Neuronal stem cell (in vitro differentiated cells): ENCODE data around the gene C17orf50.

Source experiments
- DNase-seq: peaks from one replicate; pipeline ENCODE4 v3.0.0-alpha.2; 2013; ENCODE audit warnings: low spot score
- H2AFZ ChIP-seq: one replicate; pipeline ENCODE4 v1.6.1; 2013; ENCODE audit warnings: mild to moderate bottlenecking, low read length, inconsistent platforms
- H2AK5ac ChIP-seq: 2 replicates; pipeline ENCODE4 v1.6.1; 2013; ENCODE audit warnings: low read depth, mild to moderate bottlenecking, inconsistent platforms, low read length, moderate library complexity, mixed read lengths
- H2BK120ac ChIP-seq: 2 replicates; pipeline ENCODE4 v1.6.1; 2013; ENCODE audit warnings: low read depth, mild to moderate bottlenecking, inconsistent platforms, low read length, moderate library complexity, mixed read lengths
- H2BK12ac ChIP-seq: one replicate; pipeline ENCODE4 v1.6.1; 2013; ENCODE audit warnings: low read length, inconsistent platforms
- H2BK15ac ChIP-seq: 2 replicates; pipeline ENCODE4 v1.6.1; 2013; ENCODE audit warnings: mild to moderate bottlenecking, low read length, inconsistent platforms, mixed read lengths
- H2BK5ac ChIP-seq: one replicate; pipeline ENCODE4 v1.6.1; 2013; ENCODE audit warnings: inconsistent platforms, mild to moderate bottlenecking, low read length, moderate library complexity
- H3K14ac ChIP-seq: one replicate; pipeline ENCODE4 v1.6.1; 2013; ENCODE audit warnings: low read length, inconsistent platforms
- H3K18ac ChIP-seq: 2 replicates; pipeline ENCODE4 v1.6.1; 2013; ENCODE audit warnings: low read length, inconsistent platforms
- H3K23ac ChIP-seq: 2 replicates; pipeline ENCODE4 v1.6.1; 2013; ENCODE audit warnings: low read depth, mild to moderate bottlenecking, mixed read lengths, low read length, inconsistent platforms; ENCODE audit not compliant: poor library complexity
- H3K27ac ChIP-seq: replicated peaks from 3 replicates; pipeline ENCODE4 v1.5.1; 2013; ENCODE audit warnings: low read length, inconsistent platforms
- H3K27me3 ChIP-seq, 3 experiments: 2 replicates each; pipeline ENCODE4 v1.6.1; 2013; ENCODE audit warnings: low read length in 3 of 3, mild to moderate bottlenecking in 2 of 3, inconsistent platforms in 1 of 3, low read depth in 1 of 3, mixed read lengths in 1 of 3, moderate library complexity in 1 of 3; ENCODE audit not compliant: control insufficient read depth in 3 of 3, insufficient read depth in 3 of 3
- H3K36me3 ChIP-seq, 2 donors: replicated peaks in 1 of 2; 2 replicates each; pipeline ENCODE4 v1.6.1; 2013; ENCODE audit warnings: low read length in 2 of 2; ENCODE audit not compliant: control insufficient read depth in 2 of 2, insufficient read depth in 2 of 2
- H3K4ac ChIP-seq: 2 replicates; pipeline ENCODE4 v1.6.1; 2013; ENCODE audit warnings: inconsistent platforms, mild to moderate bottlenecking, low read length, moderate library complexity
- H3K4me1 ChIP-seq, 2 donors: 1 replicate in 1 of 2; 2 replicates in 1 of 2; pipeline ENCODE4 v1.6.1; 2013; ENCODE audit warnings: low read length in 2 of 2, low read depth in 1 of 2; ENCODE audit not compliant: control insufficient read depth in 2 of 2, insufficient read depth in 1 of 2
- H3K4me2 ChIP-seq: one replicate; pipeline ENCODE4 v1.6.1; 2013; ENCODE audit warnings: mild to moderate bottlenecking, low read length, inconsistent platforms; ENCODE audit not compliant: insufficient read depth, poor library complexity, severe bottlenecking
- H3K4me3 ChIP-seq, 2 donors: 2 replicates each; pipeline ENCODE4 v1.5.1; 2013; ENCODE audit warnings: low read length in 2 of 2, mild to moderate bottlenecking in 2 of 2, inconsistent platforms in 1 of 2, moderate library complexity in 1 of 2
- H3K79me1 ChIP-seq: one replicate; pipeline ENCODE4 v1.6.1; 2013; ENCODE audit warnings: low read depth, mild to moderate bottlenecking, inconsistent platforms, low read length, moderate library complexity
- H3K9ac ChIP-seq: one replicate; pipeline ENCODE4 v1.6.1; 2013; ENCODE audit warnings: mild to moderate bottlenecking, low read depth, low read length, inconsistent platforms; ENCODE audit not compliant: poor library complexity
- H3K9me3 ChIP-seq, 2 donors: replicated peaks in 1 of 2; 2 replicates each; pipeline versions ENCODE3 to v1.6.1; 2013; ENCODE audit warnings: low read length in 2 of 2, mild to moderate bottlenecking in 2 of 2, inconsistent platforms in 1 of 2, low read depth in 1 of 2, mixed read lengths in 1 of 2, moderate library complexity in 1 of 2; ENCODE audit not compliant: control insufficient read depth in 2 of 2, insufficient read depth in 1 of 2
- H4K8ac ChIP-seq: one replicate; pipeline ENCODE4 v1.6.1; 2013; ENCODE audit warnings: low read depth, mild to moderate bottlenecking, inconsistent platforms, low read length, moderate library complexity
- H4K91ac ChIP-seq: one replicate; pipeline ENCODE4 v1.6.1; 2013; ENCODE audit warnings: low read length, low read depth, mild to moderate bottlenecking, inconsistent platforms; ENCODE audit not compliant: poor library complexity
- WGBS, 2 donors: extraction: QIAGEN DNeasy Blood & Tissue Kit; methylation state at CpG; one replicate each; pipeline ENCODE4 v1.1.7; 2013; ENCODE audit warnings: missing lambda C conversion rate in 2 of 2, mixed read lengths in 1 of 2; ENCODE audit not compliant: insufficient read length in 2 of 2, insufficient replicate concordance in 1 of 2; ENCODE audit errors: extremely low coverage in 2 of 2; 5-methylcytosine and 5-hydroxymethylcytosine counted together

The C17orf50 gene

DNA sequence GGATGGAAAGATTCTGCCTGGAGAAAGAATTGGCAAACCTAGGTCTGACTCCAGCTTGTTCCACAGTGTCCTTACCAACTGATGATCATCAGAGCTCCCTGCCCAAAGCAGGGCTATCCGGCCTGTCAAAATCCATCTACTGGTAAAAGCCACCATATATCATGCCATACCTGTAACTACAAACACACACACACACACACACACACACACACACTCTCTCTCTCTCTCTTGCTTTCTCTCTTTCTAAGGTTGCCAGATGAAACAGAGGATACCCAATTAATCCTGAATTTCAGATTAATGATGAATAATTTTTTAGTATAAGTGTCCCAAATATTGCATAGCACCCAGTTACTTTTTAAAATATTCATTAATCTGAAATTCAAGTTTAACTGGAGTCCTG lies 36.3 kb downstream of the C17orf50 start:
- no CpG with 5 or more reads among the region's 1 CpG for WGBS, 2 donors
- H3K4me1 ChIP-seq: peaks cover 2% of the 10 kb centered on the region in 2 donors
- no peak overlapping the region for H2AFZ ChIP-seq
- no peak overlapping the region for H2BK5ac ChIP-seq
- no peak overlapping the region for H2BK120ac ChIP-seq
- H3K27me3 ChIP-seq: peaks cover 7 to 90% (median 51%) of the 10 kb centered on the region in 3 experiments
- H3K79me1 ChIP-seq: no peaks in the 10 kb centered on the region
- no peaks in the 10 kb centered on the region for H3K9me3 ChIP-seq
- H2BK15ac ChIP-seq: no peak overlapping the region
- no peak overlapping the region for H3K27ac ChIP-seq
- H4K8ac ChIP-seq: no peak overlapping the region
- no peak overlapping the region for H3K23ac ChIP-seq
- no peak overlapping the region for H3K4me3 ChIP-seq
- H4K91ac ChIP-seq: no peak overlapping the region
- no peak overlapping the region for H2BK12ac ChIP-seq
- no peak overlapping the region for H3K4me2 ChIP-seq
- no peak overlapping the region for H3K14ac ChIP-seq
- no peak overlapping the region for H2AK5ac ChIP-seq
- no peak overlapping the region for H3K9ac ChIP-seq
- no peak overlapping the region for H3K18ac ChIP-seq
- no peaks in the 10 kb centered on the region for H3K36me3 ChIP-seq
- no peak overlapping the region for H3K4ac ChIP-seq
- no peak for DNase-seq

DNA sequence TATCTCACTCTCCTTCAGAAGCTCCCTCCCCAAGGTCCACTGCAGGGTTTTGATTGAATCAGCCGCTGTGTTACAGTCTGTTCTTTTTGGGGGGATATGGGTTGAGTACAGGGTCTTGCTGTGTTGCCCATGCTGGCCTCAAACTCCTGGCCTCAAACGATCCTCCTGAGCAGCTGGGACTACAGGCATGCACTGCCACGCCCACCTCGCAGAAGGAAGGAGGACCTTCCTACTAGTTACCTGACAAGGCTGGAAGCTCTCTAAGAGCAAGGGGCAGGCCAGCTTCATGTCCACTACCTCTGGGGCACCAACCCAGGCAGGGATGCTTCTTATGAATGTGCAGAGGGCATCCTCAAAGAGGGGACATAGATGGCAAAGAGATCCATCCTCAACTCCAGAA lies 36.7 kb downstream of the C17orf50 start:
- H3K27me3 ChIP-seq: peaks cover 7 to 86% (median 47%) of the 10 kb centered on the region in 3 experiments
- no peak overlapping the region for H3K27ac ChIP-seq
- H4K8ac ChIP-seq: no peak overlapping the region
- no peak overlapping the region for H2AK5ac ChIP-seq
- H2BK15ac ChIP-seq: no peak overlapping the region
- H3K9ac ChIP-seq: no peak overlapping the region
- no peaks in the 10 kb centered on the region for H3K9me3 ChIP-seq
- WGBS, 2 donors: no CpG with 5 or more reads among the region's 4 CpGs
- H2BK5ac ChIP-seq: no peak overlapping the region
- no peak overlapping the region for H2BK12ac ChIP-seq
- H3K18ac ChIP-seq: no peak overlapping the region
- H2BK120ac ChIP-seq: no peak overlapping the region
- H2AFZ ChIP-seq: no peak overlapping the region
- no peak overlapping the region for H3K4ac ChIP-seq
- H4K91ac ChIP-seq: no peak overlapping the region
- no peak overlapping the region for H3K4me3 ChIP-seq
- no peaks in the 10 kb centered on the region for H3K36me3 ChIP-seq
- no peak overlapping the region for H3K23ac ChIP-seq
- no peak overlapping the region for H3K4me2 ChIP-seq
- H3K4me1 ChIP-seq: peaks cover 2% of the 10 kb centered on the region in 2 donors
- no peaks in the 10 kb centered on the region for H3K79me1 ChIP-seq
- H3K14ac ChIP-seq: no peak overlapping the region
- no peak for DNase-seq

DNA sequence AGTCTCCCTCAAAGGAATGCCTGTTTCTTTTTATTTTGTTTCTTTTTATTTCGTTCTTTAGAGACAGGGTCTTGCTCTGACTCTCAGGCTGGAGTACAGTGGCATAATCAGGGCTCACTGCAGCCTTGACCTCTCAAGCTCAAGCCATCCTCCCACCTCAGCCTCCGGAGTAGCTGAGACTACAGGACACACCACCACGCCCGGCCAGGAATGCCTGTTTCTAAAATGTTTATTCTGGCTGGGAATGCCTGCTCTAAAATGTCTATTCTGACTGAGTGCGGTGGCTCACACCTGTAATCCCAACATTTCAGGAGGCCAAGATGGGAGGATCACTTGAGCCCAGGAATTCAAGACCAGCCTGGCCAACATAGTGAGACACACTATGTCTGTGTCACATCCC lies 37.2 kb downstream of the C17orf50 start:
- Histone ChIP-seq H2BK120ac (no peak overlapping the region), H3K4me1 (peaks cover 2% of the 10 kb centered on the region in 2 donors), H3K23ac (no peak overlapping the region), H3K9ac (no peak overlapping the region), H2AFZ (no peak overlapping the region), H2AK5ac (no peak overlapping the region), H3K14ac (no peak overlapping the region), H3K27me3 (peaks cover 7 to 81% (median 47%) of the 10 kb centered on the region in 3 experiments), H4K8ac (no peak overlapping the region), H3K79me1 (no peaks in the 10 kb centered on the region), H3K27ac (no peak overlapping the region), H3K36me3 (no peaks in the 10 kb centered on the region), H2BK5ac (no peak overlapping the region), H3K18ac (no peak overlapping the region), H3K4ac (no peak overlapping the region), H4K91ac (no peak overlapping the region), H3K4me3 (no peak overlapping the region), H2BK12ac (no peak overlapping the region), H2BK15ac (no peak overlapping the region), H3K9me3 (no peaks in the 10 kb centered on the region), H3K4me2 (no peak overlapping the region)
- no CpG with 5 or more reads among the region's 5 CpGs for WGBS, 2 donors
- no peak for DNase-seq

DNA sequence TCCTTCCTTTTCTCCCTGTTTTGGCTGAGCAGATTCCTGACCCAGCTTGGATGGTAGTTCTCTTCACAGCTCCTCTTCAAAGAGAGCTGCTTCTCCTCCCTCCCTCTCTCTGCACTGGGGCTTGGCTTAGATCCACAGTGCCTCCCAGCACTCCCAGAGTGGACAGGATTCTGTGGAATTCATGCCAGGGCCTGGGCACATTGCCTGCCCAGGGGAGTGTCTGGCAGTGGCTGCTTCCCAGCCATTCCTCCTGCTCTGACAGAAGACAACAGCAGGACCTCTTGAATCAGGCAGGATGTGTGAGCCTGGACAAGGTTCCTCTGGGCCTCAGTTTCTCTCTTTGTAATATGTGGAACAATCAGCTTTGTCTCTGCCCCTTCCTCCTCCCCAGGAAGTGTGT lies 39.3 kb downstream of the C17orf50 start:
- no peak overlapping the region for H2AFZ ChIP-seq
- H3K23ac ChIP-seq: no peak overlapping the region
- no peaks in the 10 kb centered on the region for H3K79me1 ChIP-seq
- H3K4ac ChIP-seq: no peak overlapping the region
- no peak overlapping the region for H4K91ac ChIP-seq
- no peak overlapping the region for H2BK120ac ChIP-seq
- no peak overlapping the region for H2BK5ac ChIP-seq
- no peak overlapping the region for H3K14ac ChIP-seq
- H3K9ac ChIP-seq: no peak overlapping the region
- no peak overlapping the region for H3K4me2 ChIP-seq
- no peak overlapping the region for H4K8ac ChIP-seq
- no peak overlapping the region for H3K4me3 ChIP-seq
- peaks cover 1 to 2% of the 10 kb centered on the region in 2 donors for H3K4me1 ChIP-seq
- no peak overlapping the region for H2AK5ac ChIP-seq
- no peak for DNase-seq
- no peaks in the 10 kb centered on the region for H3K9me3 ChIP-seq
- no peak overlapping the region for H2BK12ac ChIP-seq
- no peak overlapping the region for H2BK15ac ChIP-seq
- H3K36me3 ChIP-seq: no peaks in the 10 kb centered on the region
- peaks cover 4 to 60% (median 28%) of the 10 kb centered on the region in 3 experiments for H3K27me3 ChIP-seq
- no peak overlapping the region for H3K18ac ChIP-seq
- no peak overlapping the region for H3K27ac ChIP-seq
